HG03175 (cell line): ENCODE measurements around the gene STK10.
A peak's percentile ranks its signal among the peaks of the same experiment; 100 is the strongest.
"Not testable (repeated sequence)": the region's sequence is repeated elsewhere in the genome, so short reads cannot be mapped to it uniquely, and the experiment has no call there.

Experiments
- ATAC-seq: cut with Tn5 transposase; IDR thresholded peaks from one replicate; pipeline ENCODE4 v1.9.1; 2021; ENCODE audit warnings: mild to moderate bottlenecking, moderate library complexity; ENCODE audit not compliant: unreplicated experiment

STK10 gene

DNA sequence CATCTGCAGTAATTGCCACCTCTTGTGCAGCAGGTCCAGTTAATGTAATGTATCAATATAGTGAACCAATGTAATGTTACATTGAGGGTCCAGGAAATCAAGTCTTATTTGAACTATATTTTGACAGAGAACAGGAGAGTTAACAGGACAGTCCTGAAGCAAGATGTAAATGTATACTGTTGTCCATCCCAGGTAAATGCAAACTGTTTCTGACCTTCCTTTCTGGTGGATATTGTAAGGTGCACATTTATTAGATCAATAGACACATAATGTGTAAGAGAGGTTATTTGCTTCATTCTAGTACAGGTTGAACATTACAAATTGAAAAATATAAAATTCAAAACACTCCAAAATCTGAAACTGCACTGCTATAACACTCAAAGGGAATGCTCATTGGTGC, 158.1 kb downstream of the STK10 start:
- ATAC-seq, result no peak

GRCh38 chr5:172028167-172028566, 159.9 kb downstream of the STK10 start:
- ATAC-seq, result no peak

- not testable (repeated sequence) for ATAC-seq
Observed at GRCh38 chr5:172020110-172020786, 167.8 kb downstream of the STK10 start.

DNA sequence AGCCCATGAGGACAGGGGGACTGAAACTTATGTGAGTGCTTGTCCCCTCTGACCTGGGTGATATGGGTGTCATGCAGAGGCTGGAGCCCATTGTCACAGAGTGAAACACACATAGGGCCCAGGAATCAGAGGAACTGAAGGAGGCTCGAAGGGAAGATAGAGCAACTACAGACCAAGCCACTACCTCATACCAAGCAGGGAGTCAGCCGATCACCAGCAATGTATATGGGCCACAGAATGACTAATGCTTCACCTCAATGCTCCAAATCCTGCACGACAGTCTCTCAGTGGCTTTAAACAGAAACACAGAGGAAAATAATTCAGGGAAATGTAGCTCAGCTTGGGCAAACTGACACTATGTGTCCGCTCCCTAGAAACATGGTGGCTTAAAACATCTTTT, 172.7 kb downstream of the STK10 start:
- no peak for ATAC-seq

DNA sequence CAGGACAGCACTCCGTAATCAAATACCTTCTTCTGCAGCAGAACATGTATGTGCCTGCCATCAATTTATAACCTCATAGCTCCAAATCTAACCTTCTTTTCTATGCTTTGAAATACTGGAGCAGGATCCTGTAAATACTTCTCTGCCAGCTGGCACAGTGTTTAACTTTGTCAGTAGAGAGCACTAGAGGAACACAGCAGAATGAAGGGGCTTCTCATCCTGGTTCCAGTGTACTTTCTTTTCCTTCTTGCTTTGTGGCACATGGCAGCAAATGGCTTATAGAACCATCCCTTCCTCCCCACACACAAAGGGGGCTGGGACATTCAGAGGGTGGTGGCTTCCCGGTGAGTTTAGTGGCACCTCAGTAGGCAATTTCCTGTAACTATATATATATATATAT, 177.7 kb downstream of the STK10 start:
- ATAC-seq, result no peak

DNA sequence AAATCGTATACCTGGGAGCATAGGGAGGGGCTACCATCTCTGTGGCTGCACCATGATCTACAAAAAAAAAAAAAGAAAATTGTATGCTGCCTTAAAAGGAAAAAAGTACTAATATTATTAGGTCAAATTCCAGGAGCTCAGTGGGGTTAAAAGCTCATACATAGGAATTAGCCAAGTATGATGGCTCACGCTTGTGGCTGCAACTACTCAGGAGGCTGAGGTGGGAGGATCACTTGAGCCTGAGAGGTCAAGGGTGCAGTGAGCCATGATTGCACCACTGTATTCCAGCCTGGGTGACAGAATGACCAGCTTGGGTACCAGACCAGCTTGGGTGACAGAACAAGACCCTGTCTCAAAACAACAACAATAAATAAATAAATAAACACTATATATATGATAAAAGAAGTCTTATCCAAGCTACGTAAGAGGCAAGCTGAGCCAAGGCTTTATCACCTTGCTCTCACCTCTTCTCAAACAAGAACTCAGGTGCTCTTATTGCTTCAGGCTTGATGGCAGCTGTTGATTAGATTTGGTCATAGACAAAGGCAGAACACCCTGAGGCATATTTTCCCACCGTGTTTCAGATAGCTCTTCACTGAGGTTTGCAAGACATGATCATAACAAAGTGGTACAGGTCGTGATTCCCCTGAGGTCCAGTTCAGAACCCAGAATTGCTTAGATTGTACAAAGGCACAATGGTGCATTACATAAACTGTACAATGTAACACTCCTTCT, 178.3 kb downstream of the STK10 start:
- no peak for ATAC-seq

- ATAC-seq, result no peak
Observed at GRCh38 chr5:172008689-172009141, 179.3 kb downstream of the STK10 start.

DNA sequence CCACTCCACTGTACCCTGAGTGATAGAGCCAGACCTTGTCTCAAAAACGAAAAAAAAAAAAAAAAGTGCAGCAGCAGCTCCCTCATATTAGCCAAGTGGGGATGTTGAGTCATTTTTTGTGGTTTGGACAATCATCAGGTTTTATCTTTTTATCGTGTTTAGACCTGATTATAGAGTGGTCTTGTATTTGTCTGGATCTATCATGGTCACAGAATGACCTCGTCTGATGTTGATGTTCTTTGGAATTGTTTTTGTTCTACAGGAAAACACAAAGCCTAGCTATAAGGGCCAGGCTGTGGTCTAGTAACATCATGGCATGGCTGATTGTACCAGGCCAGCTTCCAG, 179.9 kb downstream of the STK10 start:
- no peak for ATAC-seq

DNA sequence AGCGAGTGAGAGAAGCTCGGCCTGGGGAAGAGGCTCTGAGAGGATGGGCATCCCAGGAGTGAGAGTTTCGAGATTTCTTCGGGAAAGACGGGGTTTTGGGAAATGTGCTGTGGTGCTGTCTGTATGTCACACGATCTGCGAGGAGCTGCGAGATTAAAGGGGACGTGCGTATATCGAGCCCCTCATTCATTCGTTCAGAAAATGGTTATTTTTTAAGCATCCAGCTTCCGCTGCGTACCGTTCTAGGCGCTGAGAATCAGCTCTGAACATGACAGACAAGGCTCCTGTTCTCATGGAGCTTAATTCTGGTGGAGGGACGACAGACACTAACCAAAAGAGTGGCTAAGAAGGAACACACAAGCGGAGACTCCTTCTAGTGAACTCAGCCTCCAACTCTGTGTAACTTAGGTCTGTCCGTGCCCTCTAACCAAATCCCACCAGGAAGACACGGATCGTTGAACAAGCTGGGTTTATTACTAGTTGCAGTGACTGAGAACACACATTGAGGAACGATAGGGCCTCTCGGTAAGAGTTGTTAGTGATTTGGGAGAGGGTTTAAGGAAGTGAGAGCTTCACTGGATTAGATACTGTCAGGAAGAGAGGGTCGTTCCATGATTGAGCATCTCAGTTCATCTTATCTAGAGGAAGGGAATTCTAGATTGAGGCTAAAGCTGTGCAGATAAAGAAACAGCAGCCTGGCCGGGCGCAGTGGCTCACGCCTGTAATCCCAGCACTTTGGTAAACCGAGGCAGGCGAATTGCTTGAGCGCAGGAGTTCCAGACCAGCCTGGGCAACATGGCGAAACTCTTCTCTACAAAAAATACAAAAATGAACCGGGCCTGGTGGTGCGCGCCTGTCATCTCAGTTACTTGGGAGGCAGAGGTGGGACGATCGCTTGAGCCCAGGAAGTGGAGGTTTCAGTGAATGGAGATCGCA, 180.6 kb downstream of the STK10 start:
- no peak for ATAC-seq

DNA sequence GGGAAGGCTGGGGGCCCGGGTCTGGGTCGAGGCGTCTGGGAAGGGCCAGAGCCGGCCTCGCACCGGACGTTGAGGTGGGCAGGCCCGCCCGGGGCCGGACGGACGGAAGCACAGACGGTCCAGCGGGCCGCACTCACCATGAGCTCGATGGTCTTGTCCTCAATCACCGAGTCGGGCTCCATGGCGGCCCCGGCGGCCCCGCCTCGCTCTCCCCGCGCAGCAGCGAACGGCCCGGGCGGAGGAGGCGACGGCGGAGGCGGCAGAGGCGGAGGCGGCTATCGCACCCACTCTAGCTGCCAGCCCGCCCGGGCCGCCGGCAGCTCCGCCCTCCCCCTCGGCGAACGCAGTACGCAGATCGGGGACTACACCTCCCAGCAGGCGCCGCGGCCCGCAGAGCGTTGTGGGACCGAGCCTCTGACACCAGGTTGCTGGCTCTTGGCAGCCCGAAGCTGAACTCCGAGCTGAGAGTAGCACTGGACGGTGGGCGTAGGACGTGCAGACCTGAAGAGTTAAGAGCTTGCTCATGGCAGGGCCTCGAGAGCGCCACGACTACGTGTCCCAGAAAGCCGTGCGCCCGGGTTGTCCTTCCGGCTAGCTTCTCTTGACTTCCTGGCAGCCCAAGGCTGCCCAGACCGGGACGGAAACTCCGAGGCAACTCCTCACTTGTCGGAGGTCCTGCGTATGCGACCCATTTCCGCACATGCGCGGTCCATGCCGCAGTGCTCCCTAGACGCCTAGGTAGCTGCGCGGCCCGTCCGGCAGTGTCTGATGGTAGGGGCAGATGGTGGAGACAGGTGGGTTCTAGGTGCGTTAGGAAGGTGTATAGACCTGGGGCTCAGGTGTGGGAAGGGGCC, 181.5 kb downstream of the STK10 start, which contains the start of gene FBXW11:
Gene FBXW11, minus strand, starts transcription at position 318 of the 854 bp plus-strand sequence. Its CDS starts 136 bp downstream, at position 182.
- peak; percentile 83 for ATAC-seq

DNA sequence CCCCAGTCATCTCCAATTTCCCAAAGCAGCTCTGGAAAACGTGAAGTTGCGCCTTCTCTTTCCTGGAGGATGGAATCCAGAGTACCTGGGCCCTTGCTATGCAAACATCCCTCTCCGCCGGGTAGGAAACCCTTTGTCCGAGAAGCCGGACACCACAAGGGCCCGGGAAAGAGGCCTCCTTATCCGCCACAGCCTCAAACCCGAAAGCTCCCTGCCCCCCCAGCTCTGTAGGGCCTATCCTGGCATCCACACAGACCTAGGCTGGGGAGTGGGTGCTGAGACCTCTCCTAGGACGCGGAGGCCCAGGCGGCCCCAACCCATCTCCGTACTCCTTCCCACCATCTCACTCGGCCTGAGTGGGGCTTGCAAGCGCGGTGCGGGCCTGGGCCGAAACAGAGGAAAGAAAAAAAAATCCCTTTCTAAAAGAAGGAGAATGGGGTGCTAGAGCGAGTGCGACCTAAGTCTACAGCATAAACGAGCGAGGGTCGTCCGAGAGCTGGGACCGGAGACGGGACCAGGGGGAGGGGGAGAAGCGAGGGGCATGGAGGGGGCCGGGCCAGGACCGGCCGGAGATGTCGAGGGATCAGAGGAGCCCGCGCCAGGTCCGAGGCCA, 182.2 kb downstream of the STK10 start:
- ATAC-seq, result peak; percentile 0

- no peak for ATAC-seq
Observed at GRCh38 chr5:172004824-172005237, 183.2 kb downstream of the STK10 start.

- no peak for ATAC-seq
Observed at GRCh38 chr5:172003746-172004145, 184.3 kb downstream of the STK10 start.

GRCh38 chr5:172002840-172003512, 185.0 kb downstream of the STK10 start:
- no peak for ATAC-seq

DNA sequence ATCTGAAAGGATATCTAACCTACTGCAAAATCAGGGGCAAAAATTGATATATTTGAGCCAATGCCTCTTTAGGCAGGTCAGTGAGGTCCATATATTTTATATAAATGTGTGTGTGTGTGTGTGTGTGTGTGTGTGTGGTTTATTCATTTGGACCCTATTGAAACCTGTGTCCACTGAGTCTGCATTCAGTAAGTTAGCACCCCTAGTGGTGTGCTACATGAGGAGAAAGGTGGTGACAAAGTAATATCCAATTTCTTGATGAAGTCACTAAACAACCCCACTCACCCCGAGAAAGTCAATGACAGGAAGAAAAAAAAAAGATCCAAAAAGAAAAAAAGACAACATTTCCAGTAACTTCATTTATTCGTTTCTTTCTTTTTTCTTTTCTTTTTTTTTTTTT, 185.7 kb downstream of the STK10 start:
- ATAC-seq, result no peak

GRCh38 chr5:171999877-172000276, 188.1 kb downstream of the STK10 start:
- ATAC-seq, result no peak

- ATAC-seq, result no peak
Observed at GRCh38 chr5:171999100-171999499, 188.9 kb downstream of the STK10 start.

DNA sequence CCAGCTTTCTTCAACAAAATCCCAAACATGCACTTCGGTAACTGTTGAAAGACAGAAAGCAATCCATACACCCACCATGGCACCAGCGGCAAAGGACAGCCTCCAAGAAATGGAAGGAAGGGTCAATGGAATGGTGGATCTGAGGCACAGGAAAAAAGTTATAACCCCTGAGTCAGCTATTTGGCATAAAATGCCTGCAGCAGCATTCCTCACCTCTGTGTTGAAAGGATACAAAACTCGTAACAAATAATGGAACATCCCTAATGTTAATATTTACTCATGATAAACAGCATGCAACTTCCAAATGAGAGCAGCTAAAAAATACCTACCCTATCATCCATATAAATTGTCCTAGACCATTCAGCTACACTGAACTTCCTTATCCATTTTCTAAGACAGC, 191.0 kb downstream of the STK10 start:
- ATAC-seq, result no peak

- ATAC-seq, result no peak
Observed at GRCh38 chr5:171992813-171993212, 195.2 kb downstream of the STK10 start.
